Ishikawa (cell line): Measurements from ENCODE around the gene NPC1L1.

Experiments
- CEBPB ChIP-seq: IDR thresholded peaks from 2 replicates; pipeline ENCODE4 v1.6.1; 2012
- CREB1 ChIP-seq: IDR thresholded peaks from 2 replicates; pipeline ENCODE4 v1.6.1; 2012; ENCODE audit warnings: low read depth
- EGR1 ChIP-seq: IDR thresholded peaks from 2 replicates; pipeline ENCODE4 v1.6.1; 2012
- EP300 ChIP-seq: IDR thresholded peaks from 2 replicates; pipeline ENCODE4 v1.6.1; 2012; ENCODE audit warnings: borderline replicate concordance
- FOXM1 ChIP-seq: IDR thresholded peaks from 2 replicates; pipeline ENCODE4 v1.6.1; 2012; ENCODE audit warnings: low read depth, borderline replicate concordance
- NFIC ChIP-seq: IDR thresholded peaks from 2 replicates; pipeline ENCODE4 v1.6.1; 2012
- RAD21 ChIP-seq: IDR thresholded peaks from 2 replicates; pipeline ENCODE4 v1.6.1; 2012; ENCODE audit warnings: low read depth
- TAF1 ChIP-seq: IDR thresholded peaks from 2 replicates; pipeline ENCODE4 v1.6.1; 2012; ENCODE audit warnings: low read depth, mild to moderate bottlenecking
- TCF12 ChIP-seq: IDR thresholded peaks from 2 replicates; pipeline ENCODE4 v1.6.1; 2012; ENCODE audit warnings: low read depth
- TEAD4 ChIP-seq: IDR thresholded peaks from 2 replicates; pipeline ENCODE4 v1.6.1; 2012
- YY1 ChIP-seq: IDR thresholded peaks from 2 replicates; pipeline ENCODE4 v1.6.1; 2012; ENCODE audit warnings: low read depth
- ZBTB7A ChIP-seq: IDR thresholded peaks from 2 replicates; pipeline ENCODE4 v1.6.1; 2012; ENCODE audit warnings: low read depth
- TF ChIP-seq, protein P1 (sequence below): IDR thresholded peaks from 2 replicates; pipeline ENCODE4 v1.6.1; 2012; ENCODE audit warnings: low read depth, mild to moderate bottlenecking
- TF ChIP-seq, protein P2 (sequence below): IDR thresholded peaks from 2 replicates; pipeline ENCODE4 v1.6.1; 2012
- TF ChIP-seq, protein P3 (sequence below): IDR thresholded peaks from 2 replicates; pipeline ENCODE4 v1.6.1; 2012

NPC1L1 gene

DNA sequence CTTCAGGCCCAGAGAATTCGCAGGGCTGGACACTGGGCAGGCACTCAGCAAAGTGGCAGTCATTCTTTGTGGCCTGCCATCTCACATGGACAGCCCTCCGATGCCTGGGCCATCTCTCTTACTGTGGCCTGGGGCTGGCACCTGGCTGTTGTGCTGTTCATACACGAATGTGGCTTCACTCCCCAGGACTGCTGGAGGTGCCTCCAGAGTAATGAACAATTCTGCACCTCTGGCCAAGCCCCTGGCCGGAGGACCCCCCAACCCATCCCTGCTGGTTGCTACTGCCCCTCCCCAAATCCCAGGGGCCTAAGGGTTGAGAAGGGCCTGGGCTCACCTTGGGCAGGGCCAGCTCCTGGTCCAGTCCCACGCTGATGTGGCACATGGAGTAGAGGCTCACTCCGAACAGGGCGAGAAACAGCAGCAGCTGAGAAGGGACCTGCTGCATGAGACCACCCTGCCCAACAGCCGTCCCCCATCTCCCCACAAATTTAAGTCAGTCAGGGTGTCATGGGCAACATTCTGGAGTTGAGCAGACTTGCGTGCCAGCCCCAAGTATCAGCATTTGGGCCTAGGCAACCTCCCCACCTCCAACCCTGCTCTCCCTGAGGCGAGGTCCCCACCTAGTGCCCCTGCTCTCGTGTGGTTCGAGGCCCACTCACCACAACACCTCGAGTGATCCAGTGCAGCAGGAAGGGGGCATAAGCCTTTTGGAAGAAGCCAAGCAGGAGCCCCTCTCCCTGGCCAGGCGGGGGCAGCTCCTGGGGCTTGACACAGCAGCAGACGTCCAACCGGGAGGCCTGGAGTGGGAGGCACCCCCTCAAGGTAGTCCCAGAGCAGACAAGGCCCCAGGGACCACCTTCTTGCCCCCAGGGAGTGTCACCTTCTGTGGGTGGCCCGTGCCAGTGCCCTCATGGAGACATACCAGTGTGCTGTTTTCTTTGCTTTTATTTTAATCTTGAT is 9.4 kb downstream of the NPC1L1 start:
- TF ChIP-seq YY1 (no peak), EGR1 (no peak), NFIC (no peak), CEBPB (no peak), TEAD4 (no peak), TAF1 (no peak), ZBTB7A (no peak), FOXM1 (no peak), CREB1 (no peak), EP300 (no peak), TCF12 (no peak)
- TF ChIP-seq, protein P1, sequence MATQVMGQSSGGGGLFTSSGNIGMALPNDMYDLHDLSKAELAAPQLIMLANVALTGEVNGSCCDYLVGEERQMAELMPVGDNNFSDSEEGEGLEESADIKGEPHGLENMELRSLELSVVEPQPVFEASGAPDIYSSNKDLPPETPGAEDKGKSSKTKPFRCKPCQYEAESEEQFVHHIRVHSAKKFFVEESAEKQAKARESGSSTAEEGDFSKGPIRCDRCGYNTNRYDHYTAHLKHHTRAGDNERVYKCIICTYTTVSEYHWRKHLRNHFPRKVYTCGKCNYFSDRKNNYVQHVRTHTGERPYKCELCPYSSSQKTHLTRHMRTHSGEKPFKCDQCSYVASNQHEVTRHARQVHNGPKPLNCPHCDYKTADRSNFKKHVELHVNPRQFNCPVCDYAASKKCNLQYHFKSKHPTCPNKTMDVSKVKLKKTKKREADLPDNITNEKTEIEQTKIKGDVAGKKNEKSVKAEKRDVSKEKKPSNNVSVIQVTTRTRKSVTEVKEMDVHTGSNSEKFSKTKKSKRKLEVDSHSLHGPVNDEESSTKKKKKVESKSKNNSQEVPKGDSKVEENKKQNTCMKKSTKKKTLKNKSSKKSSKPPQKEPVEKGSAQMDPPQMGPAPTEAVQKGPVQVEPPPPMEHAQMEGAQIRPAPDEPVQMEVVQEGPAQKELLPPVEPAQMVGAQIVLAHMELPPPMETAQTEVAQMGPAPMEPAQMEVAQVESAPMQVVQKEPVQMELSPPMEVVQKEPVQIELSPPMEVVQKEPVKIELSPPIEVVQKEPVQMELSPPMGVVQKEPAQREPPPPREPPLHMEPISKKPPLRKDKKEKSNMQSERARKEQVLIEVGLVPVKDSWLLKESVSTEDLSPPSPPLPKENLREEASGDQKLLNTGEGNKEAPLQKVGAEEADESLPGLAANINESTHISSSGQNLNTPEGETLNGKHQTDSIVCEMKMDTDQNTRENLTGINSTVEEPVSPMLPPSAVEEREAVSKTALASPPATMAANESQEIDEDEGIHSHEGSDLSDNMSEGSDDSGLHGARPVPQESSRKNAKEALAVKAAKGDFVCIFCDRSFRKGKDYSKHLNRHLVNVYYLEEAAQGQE, result no peak
- TF ChIP-seq, protein P2, sequence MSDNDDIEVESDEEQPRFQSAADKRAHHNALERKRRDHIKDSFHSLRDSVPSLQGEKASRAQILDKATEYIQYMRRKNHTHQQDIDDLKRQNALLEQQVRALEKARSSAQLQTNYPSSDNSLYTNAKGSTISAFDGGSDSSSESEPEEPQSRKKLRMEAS, result no peak

DNA sequence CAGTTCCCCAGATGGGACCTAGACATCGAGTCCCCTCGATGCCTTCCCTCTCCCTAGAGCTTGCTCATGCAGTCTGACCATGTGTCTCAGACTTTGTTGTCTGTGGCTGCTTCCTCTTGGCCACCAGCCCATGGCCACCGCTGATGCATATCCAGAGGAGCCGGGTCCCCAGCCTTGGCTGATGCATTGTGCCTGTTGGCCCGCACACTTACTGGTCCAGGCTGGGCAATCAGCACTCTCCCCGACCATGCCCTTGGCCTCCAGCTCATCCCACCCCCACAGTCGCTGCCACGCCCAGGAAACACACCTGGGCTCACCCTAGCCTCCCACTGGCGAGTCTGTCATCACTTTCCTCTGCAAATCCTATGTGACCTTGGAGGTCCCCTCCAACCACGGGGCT is 10.1 kb downstream of the NPC1L1 start:
- TF ChIP-seq TCF12 (no peak), ZBTB7A (no peak), RAD21 (no peak), TEAD4 (no peak), CEBPB (no peak), CREB1 (no peak), EGR1 (no peak), FOXM1 (no peak), YY1 (no peak), NFIC (no peak), EP300 (no peak), TAF1 (no peak)
- TF ChIP-seq, protein P2, result no peak; the same call in 1 of the 2 replicates
- TF ChIP-seq, protein P1, result no peak
- TF ChIP-seq, protein P3, sequence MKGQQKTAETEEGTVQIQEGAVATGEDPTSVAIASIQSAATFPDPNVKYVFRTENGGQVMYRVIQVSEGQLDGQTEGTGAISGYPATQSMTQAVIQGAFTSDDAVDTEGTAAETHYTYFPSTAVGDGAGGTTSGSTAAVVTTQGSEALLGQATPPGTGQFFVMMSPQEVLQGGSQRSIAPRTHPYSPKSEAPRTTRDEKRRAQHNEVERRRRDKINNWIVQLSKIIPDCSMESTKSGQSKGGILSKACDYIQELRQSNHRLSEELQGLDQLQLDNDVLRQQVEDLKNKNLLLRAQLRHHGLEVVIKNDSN, result no peak

DNA sequence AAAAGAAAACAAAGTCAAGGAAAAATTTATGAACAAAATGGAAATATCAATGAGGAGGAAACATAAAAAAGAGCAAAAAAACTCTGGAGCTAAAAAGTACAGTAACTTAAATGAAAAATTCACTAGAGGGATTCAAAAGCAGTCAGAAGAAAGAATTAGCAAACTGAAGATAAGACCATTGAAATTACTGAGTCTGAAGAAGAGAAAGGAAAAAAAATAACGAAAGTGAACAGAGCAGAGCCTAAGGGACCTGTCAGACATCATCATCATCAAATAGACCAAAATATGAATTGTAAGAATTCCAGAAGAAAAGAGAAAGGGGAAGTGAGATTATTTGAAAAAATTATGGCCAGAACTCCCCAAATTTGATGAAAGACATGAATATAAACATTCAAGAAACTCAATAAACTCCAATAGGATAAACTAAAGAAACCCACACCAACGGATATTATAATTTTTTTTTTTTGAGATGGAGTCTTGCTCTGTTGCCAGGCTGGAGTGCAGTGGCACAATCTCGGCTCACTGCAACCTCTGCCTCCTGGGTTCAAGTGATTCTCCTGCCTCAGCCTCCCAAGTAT is 16.2 kb downstream of the NPC1L1 start:
- TF ChIP-seq TAF1 (no peak), YY1 (no peak), TEAD4 (no peak), EGR1 (no peak), TCF12 (no peak), NFIC (no peak), FOXM1 (no peak), CEBPB (no peak), ZBTB7A (no peak), EP300 (no peak), CREB1 (no peak), RAD21 (no peak)
- TF ChIP-seq, protein P3, result no peak
- TF ChIP-seq, protein P1, result no peak
- TF ChIP-seq, protein P2, result no peak
